HG03196 (cell line): Measurements from ENCODE around the gene GRAMD1A.
"Not testable (repeated sequence)": the region's sequence is repeated elsewhere in the genome, so short reads cannot be mapped to it uniquely, and the experiment has no call there.

Source experiments
- ATAC-seq: cut with Tn5 transposase; IDR thresholded peaks from one replicate; pipeline ENCODE4 v1.9.1; 2021; ENCODE audit not compliant: unreplicated experiment

Gene GRAMD1A

DNA sequence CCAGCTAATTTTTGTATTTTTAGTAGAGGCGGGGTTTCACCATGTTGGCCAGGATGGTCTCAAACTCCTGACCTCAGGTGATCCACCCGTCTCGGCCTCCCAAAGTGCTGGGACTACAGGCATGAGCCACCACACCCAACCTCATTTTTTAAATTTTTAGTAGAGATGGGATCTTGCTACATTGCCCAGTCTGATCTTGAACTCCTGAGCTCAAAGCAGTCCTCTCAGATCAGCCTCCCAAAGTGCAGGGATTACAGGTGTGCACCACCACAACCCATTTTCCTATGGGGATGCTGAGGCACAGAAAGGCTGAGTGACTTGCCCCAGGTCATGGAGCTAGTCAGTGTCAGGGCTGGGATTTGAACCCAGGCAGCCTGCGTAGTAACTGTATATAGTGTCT, 51.1 kb downstream of the GRAMD1A start:
- not testable (repeated sequence) for ATAC-seq

DNA sequence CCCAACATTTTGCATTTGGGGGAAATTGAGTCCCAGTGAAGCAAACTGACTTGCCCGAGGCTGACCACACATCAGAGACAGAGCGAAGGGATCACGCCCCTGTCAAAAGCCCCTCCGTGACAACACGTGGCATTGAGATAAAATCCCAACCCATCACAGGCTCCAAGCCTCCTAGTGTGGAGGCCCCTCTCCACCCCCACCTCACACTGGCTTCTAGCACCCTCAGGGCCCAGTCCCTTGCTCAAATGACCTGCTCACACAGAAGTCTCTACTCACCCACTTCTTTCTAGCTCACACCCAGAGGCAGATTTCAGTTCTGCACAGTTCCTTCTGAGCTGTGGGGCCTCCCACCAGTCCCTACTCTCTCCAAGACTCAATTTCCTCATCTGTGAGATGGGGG, 51.7 kb downstream of the GRAMD1A start:
- ATAC-seq, result no peak

DNA sequence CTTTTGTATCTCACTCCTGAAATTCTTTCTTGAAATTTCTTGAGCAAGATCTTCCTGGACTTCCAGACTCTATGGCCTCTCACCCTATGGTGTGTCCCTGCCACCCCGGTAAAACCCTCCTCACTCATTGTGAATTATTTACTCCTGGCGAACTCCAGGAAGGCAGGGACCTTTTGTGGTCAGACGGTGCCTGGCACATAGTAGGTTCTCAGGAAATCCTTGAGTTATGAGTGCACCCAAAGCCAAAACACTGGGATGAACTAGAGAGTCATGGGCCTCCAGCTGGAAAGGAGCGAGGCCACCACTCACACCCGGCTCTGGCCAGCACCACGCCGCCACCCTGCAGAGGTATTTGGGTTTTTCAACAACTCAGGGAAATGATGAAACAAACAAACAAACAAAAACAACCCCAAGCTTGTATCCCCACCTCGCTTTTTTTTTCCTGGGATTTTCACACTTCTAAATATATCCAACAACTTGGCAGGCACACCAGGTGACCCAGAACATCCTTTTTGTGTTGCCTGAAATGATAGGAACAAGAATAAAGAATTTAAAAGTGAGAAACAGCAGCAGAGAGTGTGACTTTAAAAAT, 52.6 kb downstream of the GRAMD1A start:
- ATAC-seq, result no peak

DNA sequence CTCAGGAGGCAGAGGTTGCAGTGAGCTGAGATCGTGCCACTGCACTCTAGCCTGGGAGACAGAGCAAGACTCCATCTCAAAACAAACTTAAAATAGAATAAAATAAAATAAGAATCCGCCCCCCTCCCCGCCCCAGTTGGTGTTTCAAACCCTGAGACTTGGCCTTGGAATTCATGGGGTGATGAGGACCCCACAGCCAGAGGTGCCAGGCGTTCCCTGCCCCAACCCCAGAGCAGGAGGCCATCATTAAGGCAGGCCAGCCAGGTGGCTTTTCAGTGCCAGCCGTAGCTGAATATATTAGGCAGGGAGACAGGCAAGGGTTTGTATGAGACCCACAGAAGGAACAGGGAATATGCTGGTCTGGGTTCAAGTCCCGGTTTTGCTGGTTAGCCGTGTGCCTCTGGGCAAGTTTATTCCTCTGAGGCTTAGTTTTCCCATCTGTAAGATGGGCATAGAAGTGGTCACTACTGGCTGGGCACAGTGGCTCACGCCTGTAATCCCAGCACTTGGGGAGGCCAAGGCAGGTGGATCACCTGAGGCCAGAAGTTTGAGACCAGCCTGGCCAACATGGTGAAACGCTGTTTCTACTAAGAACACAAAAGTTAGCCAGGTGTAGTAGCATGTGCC, 53.7 kb downstream of the GRAMD1A start:
- ATAC-seq, result no peak

DNA sequence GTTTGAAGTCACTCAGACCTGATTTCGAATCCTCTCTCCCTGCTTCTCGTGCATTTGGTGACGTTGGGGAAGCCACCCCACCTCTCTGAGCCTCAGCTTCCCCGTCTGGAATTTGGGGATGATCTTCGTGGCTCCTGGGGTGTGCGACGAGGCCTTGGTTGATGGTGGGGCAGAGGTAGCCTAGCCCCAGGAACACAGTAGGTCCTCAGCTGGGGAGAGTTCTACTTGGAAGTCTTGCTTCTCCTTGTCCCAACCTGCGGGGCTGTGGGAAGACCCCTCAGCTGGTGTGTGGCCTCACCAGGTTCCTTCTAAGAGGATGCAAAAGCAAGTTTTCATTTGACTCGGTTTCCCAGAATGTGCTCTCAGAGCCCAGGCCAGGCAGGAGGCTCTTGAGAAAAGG, 54.5 kb downstream of the GRAMD1A start:
- ATAC-seq, result no peak

DNA sequence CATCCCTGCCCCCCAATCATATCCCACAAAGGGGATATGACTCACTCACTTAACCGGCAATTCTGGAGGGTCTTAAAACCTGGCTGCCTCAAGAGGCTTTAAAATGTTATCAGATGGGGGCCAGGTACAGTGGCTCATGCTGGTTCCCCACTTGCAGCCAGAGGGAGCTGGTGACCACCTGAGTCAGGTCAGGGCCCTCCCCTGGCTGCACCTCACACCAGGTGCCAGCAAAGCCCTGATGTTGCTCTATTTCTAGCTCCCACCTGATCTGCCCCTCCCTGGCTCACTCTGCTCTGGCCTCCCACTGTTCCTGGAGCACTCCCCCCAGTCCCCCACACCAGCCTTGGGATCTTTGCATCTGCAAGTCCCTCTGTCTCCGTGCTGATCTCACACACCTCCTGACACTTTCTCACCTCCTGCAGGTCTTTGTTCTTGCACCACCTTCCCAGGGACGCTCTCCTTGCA, 55.6 kb downstream of the GRAMD1A start:
- ATAC-seq, result no peak

DNA sequence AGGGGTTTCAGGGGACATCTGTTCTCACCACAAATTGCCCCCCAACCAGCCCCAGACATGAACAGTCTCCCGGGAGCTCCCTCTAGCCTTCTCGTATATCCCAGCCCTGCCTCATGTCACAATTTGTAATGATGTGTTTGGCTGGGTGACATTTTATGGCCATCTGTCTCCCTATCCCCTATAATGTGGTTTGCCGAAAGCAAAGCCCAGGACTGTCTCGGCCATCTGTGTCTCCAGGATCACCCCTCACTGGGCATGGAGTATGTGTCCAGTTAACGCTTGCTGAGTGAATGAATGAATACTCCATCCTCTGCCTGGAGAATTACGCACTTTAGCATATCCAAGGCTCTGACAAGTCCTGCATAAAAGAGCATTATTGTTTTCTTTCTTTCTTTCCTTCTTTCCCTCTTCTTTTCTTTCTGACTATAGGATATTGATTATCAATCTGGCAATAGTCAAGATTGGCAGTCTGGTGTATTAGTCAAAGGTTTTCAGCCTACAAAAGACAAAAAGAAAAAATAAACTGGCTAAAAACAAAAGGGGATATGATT, 56.5 kb downstream of the GRAMD1A start:
- ATAC-seq, result no peak

DNA sequence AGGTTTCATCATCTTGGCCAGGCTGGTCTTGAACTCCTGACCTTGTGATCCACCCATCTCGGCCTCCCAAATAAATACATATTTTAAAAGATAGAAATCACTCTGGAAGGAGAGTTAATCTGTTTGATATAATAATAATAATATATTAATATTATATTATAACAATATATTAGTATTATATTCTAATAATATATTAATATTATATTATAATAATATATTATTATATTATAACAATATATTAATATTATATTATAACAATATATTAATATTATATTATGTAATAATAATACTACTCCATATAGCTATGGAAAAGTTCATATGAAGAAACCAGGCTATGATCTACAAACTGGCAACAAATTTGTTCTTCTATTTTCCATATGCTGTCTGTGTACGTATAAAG, 58.2 kb downstream of the GRAMD1A start:
- ATAC-seq, result no peak

DNA sequence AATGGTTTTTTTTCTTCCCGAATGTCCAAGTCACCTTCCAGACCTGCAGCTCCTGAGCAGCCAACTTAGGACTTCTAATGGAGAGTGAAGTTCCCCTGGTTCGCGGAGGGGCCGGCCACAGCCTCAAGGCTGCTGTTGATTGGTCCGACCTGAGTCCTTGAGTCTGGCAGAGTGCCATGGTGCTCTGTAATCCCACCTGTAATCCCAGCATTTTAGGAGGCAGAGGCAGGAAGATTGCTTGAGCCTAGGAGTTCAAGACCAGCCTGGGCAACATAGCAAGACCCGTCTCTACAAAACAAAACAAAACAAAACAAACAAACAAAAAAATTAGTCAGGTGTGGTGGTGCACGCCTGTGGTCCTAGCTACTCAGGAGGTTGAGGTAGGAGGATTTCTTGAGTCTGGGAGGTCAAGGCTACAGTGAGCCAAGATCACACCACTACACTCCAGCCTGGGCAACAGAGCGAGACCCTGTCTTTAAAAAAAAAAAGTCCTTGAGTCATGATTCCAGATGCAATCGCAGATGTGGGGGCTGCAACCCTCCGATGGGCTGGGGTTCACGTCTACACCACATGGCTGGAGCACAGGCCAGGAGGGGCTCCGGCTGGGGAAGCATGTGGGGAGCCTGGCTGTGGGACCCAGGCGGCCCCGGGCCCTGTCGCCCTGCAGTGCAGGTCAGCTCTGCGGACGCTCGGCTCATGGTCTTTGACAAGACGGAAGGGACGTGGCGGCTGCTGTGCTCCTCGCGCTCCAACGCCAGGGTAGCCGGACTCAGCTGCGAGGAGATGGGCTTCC, 59.1 kb downstream of the GRAMD1A start:
- ATAC-seq, result no peak

DNA sequence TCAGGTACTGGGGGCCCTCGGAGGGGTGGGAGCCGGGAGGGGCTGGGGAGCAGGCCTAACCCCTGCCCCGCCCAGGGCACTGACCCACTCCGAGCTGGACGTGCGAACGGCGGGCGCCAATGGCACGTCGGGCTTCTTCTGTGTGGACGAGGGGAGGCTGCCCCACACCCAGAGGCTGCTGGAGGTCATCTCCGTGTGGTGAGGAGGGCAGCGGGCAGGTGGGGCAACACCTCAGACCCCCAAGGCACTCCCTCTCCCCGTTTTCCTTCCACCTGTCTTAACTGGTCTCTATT, 59.6 kb downstream of the GRAMD1A start:
- no peak for ATAC-seq

DNA sequence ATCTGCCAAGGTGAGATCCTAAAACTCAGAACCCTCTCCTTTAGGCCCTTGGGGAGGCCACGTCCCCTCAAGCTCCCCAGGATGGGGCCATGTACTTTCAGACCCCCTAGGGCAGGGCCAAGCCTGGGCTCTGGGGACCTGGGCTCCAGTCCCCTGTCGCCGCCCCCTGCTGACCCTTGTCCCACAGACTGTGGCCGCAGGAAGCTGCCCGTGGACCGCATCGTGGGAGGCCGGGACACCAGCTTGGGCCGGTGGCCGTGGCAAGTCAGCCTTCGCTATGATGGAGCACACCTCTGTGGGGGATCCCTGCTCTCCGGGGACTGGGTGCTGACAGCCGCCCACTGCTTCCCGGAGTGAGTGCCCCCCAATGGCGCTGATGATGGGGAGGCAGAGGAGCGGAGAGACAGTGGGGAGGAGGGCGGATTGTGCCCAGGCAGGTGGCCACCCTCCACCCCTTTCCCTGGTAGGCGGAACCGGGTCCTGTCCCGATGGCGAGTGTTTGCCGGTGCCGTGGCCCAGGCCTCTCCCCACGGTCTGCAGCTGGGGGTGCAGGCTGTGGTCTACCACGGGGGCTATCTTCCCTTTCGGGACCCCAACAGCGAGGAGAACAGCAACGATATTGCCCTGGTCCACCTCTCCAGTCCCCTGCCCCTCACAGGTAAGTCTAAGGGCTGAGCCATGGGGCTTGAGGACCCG, 60.2 kb downstream of the GRAMD1A start:
- no peak for ATAC-seq

DNA sequence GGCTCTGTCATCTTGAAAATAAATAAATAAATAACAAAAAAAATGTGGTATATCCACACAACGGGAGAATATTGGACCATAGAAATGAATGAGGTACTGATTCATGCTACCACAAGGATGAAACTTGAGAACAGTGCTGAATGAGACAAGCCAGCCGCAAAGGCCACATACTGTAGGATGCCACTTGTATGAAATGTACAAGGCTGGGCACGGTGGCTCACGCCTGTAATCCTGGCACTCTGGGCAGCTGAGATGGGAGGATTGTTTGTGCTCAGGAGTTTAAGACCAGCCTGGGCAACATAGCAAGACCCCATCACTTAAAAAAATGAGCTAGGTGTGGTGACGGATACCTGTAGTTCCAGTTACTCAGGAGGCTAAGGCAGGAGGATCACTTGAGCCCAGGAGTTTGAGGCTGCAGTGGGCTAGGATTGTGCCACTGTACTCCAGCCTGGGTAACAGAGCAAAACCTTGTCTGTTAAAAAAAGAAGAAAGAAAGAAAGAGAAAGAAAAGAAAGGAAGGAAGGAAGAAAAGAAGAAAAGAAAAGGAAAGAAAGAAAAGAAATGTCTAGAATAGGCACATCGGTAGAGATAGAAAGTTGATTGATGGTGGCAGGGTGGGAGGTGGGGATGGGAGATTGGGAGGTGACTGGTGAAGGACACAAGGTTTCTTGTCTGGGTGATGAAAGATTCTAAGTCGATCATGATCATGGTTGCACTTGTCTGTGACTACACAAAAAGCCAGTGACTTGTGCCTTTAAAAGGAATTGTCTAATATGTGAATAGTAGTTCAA, 61.7 kb downstream of the GRAMD1A start:
- ATAC-seq, result no peak

DNA sequence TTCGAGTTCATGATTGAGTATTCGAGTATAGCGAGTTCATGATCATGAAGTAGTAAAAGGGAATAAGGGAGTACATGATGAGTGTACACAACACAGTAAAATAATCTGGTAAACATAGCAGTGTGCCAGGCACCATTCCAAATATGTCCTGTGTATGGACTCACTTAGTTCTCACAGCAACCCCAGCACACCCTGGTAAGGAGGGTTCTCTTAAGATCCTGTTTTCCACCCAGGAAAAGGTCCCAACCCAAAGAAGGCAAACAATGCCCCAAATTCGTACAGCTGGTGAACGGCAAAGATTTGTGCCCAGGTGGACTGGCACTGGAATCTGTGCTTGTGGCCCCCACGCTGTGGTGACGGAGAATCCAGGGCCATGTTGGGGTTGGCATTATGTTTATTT, 62.8 kb downstream of the GRAMD1A start:
- no peak for ATAC-seq

DNA sequence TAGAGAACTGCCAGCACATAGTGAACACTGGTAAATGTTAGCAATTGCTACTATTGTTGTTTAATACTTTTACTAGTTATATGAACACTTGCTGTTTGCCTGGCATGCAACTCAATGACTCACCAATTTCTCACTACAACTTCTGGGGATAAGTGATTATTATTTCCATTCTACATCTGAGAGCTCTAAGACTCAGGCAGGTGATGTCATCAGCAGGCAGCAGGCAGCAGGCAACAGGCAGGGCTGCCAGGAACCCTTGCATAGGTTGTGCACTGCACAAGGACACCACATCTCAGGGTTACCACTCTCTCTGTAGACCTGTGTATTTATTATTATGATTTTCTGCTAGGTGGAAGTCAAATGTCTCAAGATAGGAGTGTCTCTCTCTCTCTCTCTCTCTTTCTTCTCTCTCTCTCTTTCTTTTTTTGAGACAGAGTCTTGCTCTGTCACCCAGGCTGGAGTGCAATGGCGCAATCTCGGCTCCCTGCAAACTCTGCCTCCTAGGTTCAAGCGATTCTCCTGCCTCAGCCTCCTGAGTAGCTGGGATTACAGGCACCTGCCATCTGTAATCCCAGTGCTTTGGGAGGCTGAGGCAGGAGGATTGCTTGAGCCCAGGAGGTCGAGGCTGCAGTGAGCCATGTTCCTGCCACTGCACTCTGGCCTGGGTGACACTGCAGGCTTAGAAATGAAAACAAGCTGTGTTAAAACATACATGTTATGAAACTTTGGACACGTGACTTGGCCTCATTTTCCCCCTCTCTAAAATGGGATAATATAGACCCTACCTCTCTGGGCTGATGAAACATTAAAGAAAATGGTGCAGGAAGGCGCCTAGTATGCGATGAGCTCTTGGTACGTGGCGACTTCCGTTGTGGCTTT, 64.1 kb downstream of the GRAMD1A start:
- ATAC-seq, result no peak

DNA sequence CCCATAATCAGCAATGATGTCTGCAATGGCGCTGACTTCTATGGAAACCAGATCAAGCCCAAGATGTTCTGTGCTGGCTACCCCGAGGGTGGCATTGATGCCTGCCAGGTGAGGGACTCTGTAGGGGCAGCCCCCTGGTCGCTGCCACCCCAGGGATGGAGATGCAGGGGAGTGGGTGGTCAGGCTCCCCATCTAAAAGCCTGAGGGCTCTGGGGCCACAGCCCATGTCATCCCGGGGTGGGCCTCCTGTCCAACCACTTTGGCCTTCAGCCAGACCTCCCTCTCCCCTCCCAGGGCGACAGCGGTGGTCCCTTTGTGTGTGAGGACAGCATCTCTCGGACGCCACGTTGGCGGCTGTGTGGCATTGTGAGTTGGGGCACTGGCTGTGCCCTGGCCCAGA, 65.5 kb downstream of the GRAMD1A start:
- ATAC-seq, result no peak

DNA sequence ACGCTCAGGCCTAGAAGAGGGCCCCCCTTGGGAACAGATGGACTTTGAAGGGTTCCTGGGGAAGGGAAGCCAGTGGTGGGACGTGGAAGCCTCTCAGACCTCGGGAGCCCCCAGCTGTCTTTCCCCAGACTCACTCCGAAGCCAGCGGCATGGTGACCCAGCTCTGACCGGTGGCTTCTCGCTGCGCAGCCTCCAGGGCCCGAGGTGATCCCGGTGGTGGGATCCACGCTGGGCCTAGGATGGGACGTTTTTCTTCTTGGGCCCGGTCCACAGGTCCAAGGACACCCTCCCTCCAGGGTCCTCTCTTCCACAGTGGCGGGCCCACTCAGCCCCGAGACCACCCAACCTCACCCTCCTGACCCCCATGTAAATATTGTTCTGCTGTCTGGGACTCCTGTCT, 66.0 kb downstream of the GRAMD1A start:
- no peak for ATAC-seq

DNA sequence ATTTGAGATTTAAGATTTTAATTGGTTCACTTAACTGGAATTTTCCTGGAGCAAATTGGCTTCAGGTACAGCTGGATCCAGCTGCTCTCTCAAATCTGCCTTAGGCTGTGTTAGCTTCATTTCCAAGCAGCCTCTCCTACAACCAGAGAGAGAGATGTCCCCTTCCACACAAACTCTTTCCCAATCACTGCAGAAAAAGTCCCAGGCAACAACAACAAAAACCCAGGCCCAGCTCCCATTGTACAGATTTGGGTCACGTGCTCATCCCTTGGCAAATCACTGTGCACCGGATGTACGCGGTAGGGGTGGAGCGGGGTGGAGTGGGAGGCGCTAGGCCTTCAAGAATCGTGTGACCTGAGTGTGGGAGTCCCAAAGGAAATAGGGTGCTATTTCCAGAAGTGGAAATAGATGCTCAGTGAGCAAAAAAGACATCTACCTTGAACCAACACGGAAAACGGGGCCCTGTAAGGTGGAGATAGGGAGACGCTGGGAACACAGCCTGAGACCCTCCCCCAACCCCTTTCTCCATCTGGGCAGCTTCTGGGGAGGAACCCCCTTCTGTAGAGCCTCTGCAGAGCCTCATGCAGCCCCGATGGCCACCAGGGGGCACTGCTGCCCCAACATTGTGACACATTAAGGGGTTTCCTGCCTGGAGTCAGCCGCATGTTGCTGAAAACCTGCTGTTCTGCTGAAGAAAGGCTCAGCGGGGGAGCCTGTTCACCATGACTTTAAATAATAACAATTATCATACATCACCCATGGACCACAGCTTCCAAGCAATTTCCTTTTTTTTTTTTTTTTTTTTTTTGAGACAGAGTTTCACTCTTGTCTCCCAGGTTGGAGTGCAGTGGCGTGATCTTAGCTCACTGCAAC, 66.8 kb downstream of the GRAMD1A start:
- ATAC-seq, result no peak

DNA sequence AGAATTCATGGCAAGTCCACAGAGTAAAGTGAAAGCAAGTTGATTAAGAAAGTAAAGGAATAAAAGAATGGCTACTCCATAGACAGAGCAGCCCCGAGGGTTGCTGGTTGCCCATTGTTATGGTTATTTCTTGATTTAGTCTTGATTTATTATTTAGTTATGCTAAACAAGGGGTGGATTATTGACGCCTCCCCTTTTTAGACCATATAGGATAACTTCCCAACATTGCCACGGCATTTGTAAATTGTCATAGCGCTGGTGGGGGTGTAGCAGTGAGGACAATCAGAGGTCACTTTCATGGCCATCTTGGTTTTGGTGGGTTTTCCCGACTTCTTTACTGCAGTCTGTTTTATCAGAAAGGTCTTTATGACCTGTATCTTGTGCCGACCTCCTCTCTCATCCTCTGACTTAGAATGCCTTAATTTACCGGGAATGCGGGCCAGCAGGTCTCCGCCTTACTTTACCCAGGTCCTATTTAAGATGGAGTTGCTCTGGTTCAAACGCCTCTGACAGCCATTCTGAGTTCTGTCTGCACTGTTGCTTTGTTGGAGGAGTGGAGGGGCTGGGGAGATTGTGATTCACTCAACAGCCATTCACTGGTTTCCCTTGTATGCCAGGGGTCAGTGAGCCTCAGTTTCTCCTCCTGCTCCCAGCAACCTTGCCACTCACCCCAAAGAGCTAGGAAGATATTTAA, 69.0 kb downstream of the GRAMD1A start:
- no peak for ATAC-seq
